Gastrocnemius medialis (tissue), 4 donors: ENCODE data around the gene TNFAIP8L1. TPM values are rescaled to one million over a fixed set of nuclear protein-coding genes. Genes with fewer than 3 reads are reported as not detected.

Experiments
- ATAC-seq, 2 donors: fragments of 150-250 bp; one replicate each; pipeline ENCODE4 v1.9.1; 2016
- DNase-seq, 2 donors: peaks; one replicate each; pipeline ENCODE4 v3.0.0-alpha.2; 2019
- H3K27ac ChIP-seq, 4 donors: fragments of 200-600 bp; sonication (generic); 1 replicate in 1 of 4; 2 replicates in 3 of 4; pipeline ENCODE4 v1.5.1; 2016 to 2018; ENCODE audit warnings: mild to moderate bottlenecking in 2 of 4, moderate library complexity in 1 of 4
- H3K27me3 ChIP-seq, 3 donors: fragments of 200-600 bp; sonication (generic) in 2 of 3; 1 replicate in 1 of 3; 2 replicates in 2 of 3; pipeline versions ENCODE4 v1.5.1 to v1.6.0; 2016 to 2019; ENCODE audit warnings: mild to moderate bottlenecking in 1 of 3, moderate library complexity in 1 of 3
- H3K36me3 ChIP-seq, 2 donors: fragments of 200-600 bp; sonication (generic) in 1 of 2; one replicate each; pipeline ENCODE4 v1.5.1; 2017 to 2018
- H3K4me1 ChIP-seq, 2 donors: fragments of 200-600 bp; sonication (generic) in 1 of 2; one replicate each; pipeline ENCODE4 v1.5.1; 2016 to 2017; ENCODE audit warnings: mild to moderate bottlenecking in 2 of 2
- H3K4me3 ChIP-seq, 4 donors: fragments of 200-600 bp; sonication (generic) in 3 of 4; 1 replicate in 1 of 4; 2 replicates in 3 of 4; pipeline ENCODE4 v1.5.1; 2016 to 2019; ENCODE audit warnings: mild to moderate bottlenecking in 2 of 4
- H3K9me3 ChIP-seq, 3 donors: fragments of 200-600 bp; sonication (generic) in 2 of 3; 1 replicate in 1 of 3; 2 replicates in 2 of 3; pipeline ENCODE4 v1.5.1; 2016 to 2019
- CTCF ChIP-seq, 5 experiments: fragments of 450-650 bp in 3 of 5; fragments of 200-600 bp in 2 of 5; sonication (generic) in 2 of 5; IDR thresholded peaks in 4 of 5; conservative IDR thresholded peaks in 1 of 5; 1 replicate in 4 of 5; 2 replicates in 1 of 5; pipeline ENCODE4 v1.5.1; 2016 to 2019; ENCODE audit warnings: antibody characterized with exemption in 5 of 5, mild to moderate bottlenecking in 3 of 5, moderate library complexity in 3 of 5
- POLR2A ChIP-seq, 2 donors: fragments of 450-650 bp; IDR thresholded peaks; one replicate each; pipeline ENCODE4 v1.6.1; 2017; ENCODE audit warnings: antibody characterized with exemption in 2 of 2, mild to moderate bottlenecking in 2 of 2, moderate library complexity in 2 of 2
- in situ Hi-C, 4 donors: fragments of 200-750 bp; cut with MboI; loops; one replicate each; pipeline versions ENCODE4 v1.15.0 to v1.8.0; 2017; ENCODE audit warnings: low sequenced_read_pairs in 4 of 4
- intact Hi-C: fragments of 100-400 bp; cut with DNase I; formaldehyde crosslinking; loops from one replicate; pipeline ENCODE4 v1.15.1; 2023; ENCODE audit warnings: low total_unique reads
- total RNA-seq, 4 donors: library from RNA; depleted of rRNA; stranded (reverse); fragments of >200 nt; gene quantifications; one replicate each; pipeline versions ENCODE4 v1.1.0 to v1.2.3, GENCODE V29; 2016

TNFAIP8L1 gene
- total RNA-seq, 4 donors from 2014 or later = 1.3 to 2.9 (median 1.7) TPM

- Histone ChIP-seq H3K9me3 (no peaks in the 10 kb centered on the region), H3K27ac (peak overlapping the region; percentile 89 to 100 (median 97)), H3K4me1 (peaks cover 55 to 57% of the 10 kb centered on the region in 2 donors), H3K4me3 (no peak overlapping the region), H3K27me3 (no peaks in the 10 kb centered on the region), H3K36me3 (peaks cover 0 to 56% of the 10 kb centered on the region in 2 donors)
- no peak for TF ChIP-seq POLR2A (IDR thresholded peaks at IDR 0.05)
- TF ChIP-seq CTCF (IDR thresholded peaks at IDR 0.05 in 4 of 5, conservative IDR thresholded peaks at IDR 0.05 in 1 of 5) = no peak
- ATAC-seq = peak; percentile 43 to 47
- intact Hi-C loops = no loop called here
- in situ Hi-C loops = no loop called here
- DNase-seq = peak; percentile 73 to 81
Observed at GRCh38 chr19:4701557-4701956, 62.2 kb downstream of the TNFAIP8L1 start.

- in situ Hi-C loops (no loop called here), intact Hi-C loops (no loop called here)
- no peak for TF ChIP-seq CTCF (IDR thresholded peaks at IDR 0.05 in 4 of 5, conservative IDR thresholded peaks at IDR 0.05 in 1 of 5)
- no peak for TF ChIP-seq POLR2A (IDR thresholded peaks at IDR 0.05)
- no peak overlapping the region for H3K4me3 ChIP-seq
- H3K27me3 ChIP-seq = no peaks in the 10 kb centered on the region
- H3K27ac ChIP-seq = peak overlapping the region; percentile 89 to 100 (median 97)
- H3K36me3 ChIP-seq = peaks cover 0 to 56% of the 10 kb centered on the region in 2 donors
- ATAC-seq (no peak), DNase-seq (no peak)
- no peaks in the 10 kb centered on the region for H3K9me3 ChIP-seq
- H3K4me1 ChIP-seq = peaks cover 56 to 57% of the 10 kb centered on the region in 2 donors
Observed at GRCh38 chr19:4702764-4703163, 63.4 kb downstream of the TNFAIP8L1 start.

GRCh38 chr19:4703671-4704316 lies 64.5 kb downstream of the TNFAIP8L1 start:
- ATAC-seq (peak in 1 of 2 donors; percentile 1), DNase-seq (no peak)
- in situ Hi-C loops = no loop called here
- no peaks in the 10 kb centered on the region for H3K27me3 ChIP-seq
- H3K4me3 ChIP-seq = peak overlapping the region in 2 of 4 donors; percentile 7 to 32
- H3K9me3 ChIP-seq = no peaks in the 10 kb centered on the region
- peaks cover 0 to 47% of the 10 kb centered on the region in 2 donors for H3K36me3 ChIP-seq
- H3K27ac ChIP-seq = peak overlapping the region; percentile 89 to 100 (median 97)
- intact Hi-C loops = no loop called here
- peaks cover 64 to 66% of the 10 kb centered on the region in 2 donors for H3K4me1 ChIP-seq
- no peak for TF ChIP-seq POLR2A (IDR thresholded peaks at IDR 0.05)
- no peak for TF ChIP-seq CTCF (IDR thresholded peaks at IDR 0.05 in 4 of 5, conservative IDR thresholded peaks at IDR 0.05 in 1 of 5)

GRCh38 chr19:4704317-4704673 lies 65.0 kb downstream of the TNFAIP8L1 start:
- intact Hi-C loops = no loop called here
- Histone ChIP-seq H3K9me3 (no peaks in the 10 kb centered on the region), H3K4me1 (peaks cover 67 to 71% of the 10 kb centered on the region in 2 donors), H3K27ac (peak overlapping the region; percentile 89 to 100 (median 97)), H3K27me3 (no peaks in the 10 kb centered on the region), H3K36me3 (peaks cover 0 to 45% of the 10 kb centered on the region in 2 donors), H3K4me3 (peak overlapping the region in 2 of 4 donors; percentile 7 to 32)
- DNase-seq = peak; percentile 79 to 90
- peak; percentile 76 to 78 for ATAC-seq
- TF ChIP-seq CTCF (IDR thresholded peaks at IDR 0.05 in 4 of 5, conservative IDR thresholded peaks at IDR 0.05 in 1 of 5) (no peak), POLR2A (IDR thresholded peaks at IDR 0.05) (peak in 1 of 2 donors; percentile 41)
- in situ Hi-C loops = no loop called here

Other genes starting within 250 kb of the TNFAIP8L1 start
- 10 to 100 TPM; 11.6 to 19.4 (median 15.8) TPM for gene SH3GL1, start 239.0 kb upstream of the TNFAIP8L1 start, total RNA-seq
- 10 to 100 TPM in 2 of 4 donors, 1 to 10 TPM in 2; 7.3 to 15.8 (median 9.7) TPM for gene CHAF1A, start 236.9 kb upstream of the TNFAIP8L1 start, total RNA-seq
- gene UBXN6, start 181.7 kb upstream of the TNFAIP8L1 start, total RNA-seq = 100 to 1,000 TPM in 3 of 4 donors, 10 to 100 TPM in 1; 93.8 to 230 (median 114) TPM
- 10 to 100 TPM; 46.5 to 83.2 (median 56.1) TPM for gene HDGFL2, start 167.2 kb upstream of the TNFAIP8L1 start, total RNA-seq
- 100 to 1,000 TPM in 3 of 4 donors, 10 to 100 TPM in 1; 79.6 to 282 (median 152) TPM for gene PLIN4, start 121.0 kb upstream of the TNFAIP8L1 start, total RNA-seq
- gene PLIN5, start 104.3 kb upstream of the TNFAIP8L1 start, total RNA-seq = 100 to 1,000 TPM in 1 of 4 donors, 10 to 100 TPM in 3; 23.5 to 127 (median 52.9) TPM
- 1 to 10 TPM in 1 of 4 donors, under 1 TPM in 2, not detected in 1; 0.15 to 2.7 (median 0.98) TPM for gene LRG1, start 99.5 kb upstream of the TNFAIP8L1 start, total RNA-seq
- 1 to 10 TPM; 1.4 to 3.3 (median 2.6) TPM for gene SEMA6B, start 79.8 kb upstream of the TNFAIP8L1 start, total RNA-seq
- 10 to 100 TPM in 2 of 4 donors, 1 to 10 TPM in 2; 8.0 to 12.9 (median 10.1) TPM for gene MYDGF, start 30.8 kb downstream of the TNFAIP8L1 start, total RNA-seq
- gene DPP9, start 84.3 kb downstream of the TNFAIP8L1 start, total RNA-seq = 100 to 1,000 TPM in 3 of 4 donors, 10 to 100 TPM in 1; 92.6 to 208 (median 148) TPM
- 100 to 1,000 TPM; 246 to 360 (median 300) TPM for gene FEM1A, start 152.2 kb downstream of the TNFAIP8L1 start, total RNA-seq
- gene TICAM1, start 192.2 kb downstream of the TNFAIP8L1 start, total RNA-seq = 10 to 100 TPM in 2 of 4 donors, 1 to 10 TPM in 2; 5.9 to 14.0 (median 9.0) TPM
- 100 to 1,000 TPM in 2 of 4 donors, 10 to 100 TPM in 2; 53.9 to 193 (median 92.5) TPM for gene PLIN3, start 228.2 kb downstream of the TNFAIP8L1 start, total RNA-seq